Smooth muscle cell (in vitro differentiated cells): ENCODE measurements around the gene CDH8. TPM values are rescaled to one million over a fixed set of nuclear protein-coding genes. Genes with fewer than 3 reads are reported as not detected.

ENCODE experiments used
- DNase-seq: peaks from one replicate; lab custom pipeline; 2025; ENCODE audit not compliant: unreplicated experiment; lab: John Stamatoyannopoulos, UW
- H2AFZ ChIP-seq: fragments of 200-600 bp; sonication (generic); 2 replicates; pipeline ENCODE4 v1.6.0; 2016; ENCODE audit warnings: antibody characterized with exemption, low read depth, mild to moderate bottlenecking
- H3F3A ChIP-seq: fragments of 200-600 bp; sonication (generic); 2 replicates; pipeline ENCODE4 v1.6.0; 2017; ENCODE audit warnings: antibody characterized with exemption, low read depth
- H3K27ac ChIP-seq: fragments of 200-600 bp; sonication (generic); 2 replicates; pipeline ENCODE4 v1.5.1; 2016; ENCODE audit warnings: low read depth, mild to moderate bottlenecking
- H3K27me3 ChIP-seq: fragments of 200-600 bp; sonication (generic); 2 replicates; pipeline ENCODE4 v1.6.1; 2016; ENCODE audit warnings: low read depth, mild to moderate bottlenecking
- H3K36me3 ChIP-seq: fragments of 200-600 bp; sonication (generic); 2 replicates; pipeline ENCODE4 v1.5.1; 2016; ENCODE audit warnings: low read depth
- H3K4me1 ChIP-seq: fragments of 200-600 bp; sonication (generic); 2 replicates; pipeline ENCODE4 v1.5.1; 2016; ENCODE audit warnings: low read depth
- H3K4me2 ChIP-seq: fragments of 200-600 bp; sonication (generic); 2 replicates; pipeline ENCODE4 v1.6.0; 2016; ENCODE audit warnings: mild to moderate bottlenecking
- H3K4me3 ChIP-seq: fragments of 200-600 bp; sonication (generic); 2 replicates; pipeline ENCODE4 v1.5.1; 2016; ENCODE audit warnings: mild to moderate bottlenecking
- H3K79me2 ChIP-seq: fragments of 200-600 bp; sonication (generic); 2 replicates; pipeline ENCODE4 v1.6.0; 2016; ENCODE audit warnings: low read depth, mild to moderate bottlenecking
- H3K9ac ChIP-seq: fragments of 200-600 bp; sonication (generic); 2 replicates; pipeline ENCODE4 v1.6.0; 2016; ENCODE audit warnings: low read depth
- H3K9me3 ChIP-seq: fragments of 200-600 bp; sonication (generic); replicated peaks from 2 replicates; pipeline ENCODE4 v1.5.1; 2016; ENCODE audit warnings: low read depth
- H4K20me1 ChIP-seq: fragments of 200-600 bp; sonication (generic); 2 replicates; pipeline ENCODE4 v1.6.0; 2016; ENCODE audit warnings: low read depth
- CTCF ChIP-seq: fragments of 200-600 bp; sonication (generic); IDR thresholded peaks from 2 replicates; pipeline ENCODE4 v1.5.1; 2017; ENCODE audit warnings: borderline replicate concordance, mild to moderate bottlenecking, antibody characterized with exemption; ENCODE audit not compliant: insufficient read depth, poor library complexity, severe bottlenecking
- WGBS: methylation state at CpG from one replicate; pipeline ENCODE4 v1.1.7; 2016; ENCODE audit warnings: low lambda C conversion rate; 5-methylcytosine and 5-hydroxymethylcytosine counted together
- polyA plus RNA-seq: library from polyadenylated mRNA; unstranded; fragments of >200 nt; fragmentation: Nextera tagmentation; extraction: Ambion mirVana; gene quantifications from 2 replicates; pipeline ENCODE4 v1.2.1, GENCODE V29; 2016
- total RNA-seq: library from RNA; depleted of rRNA; stranded (reverse); fragments of >200 nt; gene quantifications from 2 replicates; pipeline ENCODE4 v1.2.3, GENCODE V29; 2014

Gene CDH8
- total and polyA plus RNA-seq, 2 experiments from 2014 or later = 1.8 to 5.5 TPM

- Histone ChIP-seq H3K27ac (no peak overlapping the region), H3K4me1 (peaks cover 8% of the 10 kb centered on the region), H3F3A (no peaks in the 10 kb centered on the region), H3K79me2 (no peaks in the 10 kb centered on the region), H3K27me3 (no peaks in the 10 kb centered on the region), H3K9ac (no peak overlapping the region), H3K9me3 (no peaks in the 10 kb centered on the region), H3K36me3 (no peaks in the 10 kb centered on the region), H4K20me1 (no peaks in the 10 kb centered on the region), H2AFZ (no peak overlapping the region), H3K4me3 (no peak overlapping the region), H3K4me2 (no peak overlapping the region)
- no peak for TF ChIP-seq CTCF
- WGBS = 89% methylated on average over 1 of the region's 1 CpG
- no peak for DNase-seq
Observed at GRCh38 chr16:61606581-61606980, 429.7 kb downstream of the CDH8 start.
